HG02642 (cell line): ENCODE data around the gene NDNF.

Experiments used
- ATAC-seq: cut with Tn5 transposase; IDR thresholded peaks from one replicate; pipeline ENCODE4 v1.9.1; 2021; ENCODE audit warnings: mild to moderate bottlenecking; ENCODE audit not compliant: unreplicated experiment, poor library complexity

Gene NDNF

DNA sequence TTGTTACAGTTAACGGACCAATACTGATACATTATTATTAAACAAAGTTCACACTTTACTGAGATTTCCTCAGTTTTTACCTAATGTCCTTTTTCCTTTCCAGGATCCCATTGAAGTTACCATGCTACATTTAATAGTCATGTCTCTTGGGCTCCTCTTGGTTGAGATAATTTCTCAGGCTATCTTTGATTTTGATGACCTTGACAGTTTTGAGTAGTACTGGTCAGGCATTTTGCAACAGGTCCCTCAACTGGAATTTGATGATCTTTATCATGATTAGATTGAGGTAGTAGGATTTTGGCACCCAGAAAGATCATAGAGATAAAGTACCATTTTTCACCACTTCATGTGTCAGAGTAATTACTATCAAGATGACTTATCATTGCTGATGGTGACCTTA, 53.8 kb downstream of the NDNF start:
- ATAC-seq: no peak

DNA sequence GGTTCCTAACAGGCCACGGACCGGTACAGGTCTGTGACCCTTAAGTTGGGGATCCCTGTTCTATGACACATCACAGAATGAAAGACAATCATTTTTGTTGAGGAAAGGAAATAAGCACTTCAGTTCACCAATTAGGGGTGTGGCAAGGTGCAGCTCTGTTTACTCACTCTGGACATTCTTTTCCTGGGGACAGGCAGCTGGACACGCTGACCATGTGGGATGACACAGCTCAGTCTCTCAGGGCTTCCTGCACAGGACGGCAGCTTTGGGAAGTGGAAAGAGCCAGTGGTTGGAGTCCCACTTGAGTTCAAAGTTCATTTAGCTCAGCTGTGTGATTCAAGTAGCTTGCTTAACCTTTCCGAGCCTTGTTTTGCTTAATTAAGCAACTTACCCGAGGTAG, 55.7 kb downstream of the NDNF start:
- ATAC-seq: no peak

DNA sequence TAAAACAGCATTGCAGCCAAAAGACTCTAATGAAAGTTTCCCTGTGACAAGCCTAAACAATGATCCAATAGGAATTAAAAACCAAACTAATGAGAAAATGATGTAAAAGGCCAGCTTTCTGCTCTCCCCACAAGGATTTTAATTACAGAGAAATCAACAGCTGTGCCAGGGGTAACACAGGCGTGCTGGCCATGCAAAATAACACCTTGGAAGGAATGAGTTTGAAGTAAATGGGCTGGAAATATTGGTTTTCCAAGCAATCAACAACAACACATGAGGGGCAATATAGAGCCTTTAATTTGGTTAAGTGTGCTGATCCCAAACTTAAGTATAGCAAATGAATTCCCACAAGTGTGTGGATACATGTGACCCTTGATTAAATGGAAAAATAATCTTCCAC, 56.9 kb downstream of the NDNF start:
- no peak for ATAC-seq

DNA sequence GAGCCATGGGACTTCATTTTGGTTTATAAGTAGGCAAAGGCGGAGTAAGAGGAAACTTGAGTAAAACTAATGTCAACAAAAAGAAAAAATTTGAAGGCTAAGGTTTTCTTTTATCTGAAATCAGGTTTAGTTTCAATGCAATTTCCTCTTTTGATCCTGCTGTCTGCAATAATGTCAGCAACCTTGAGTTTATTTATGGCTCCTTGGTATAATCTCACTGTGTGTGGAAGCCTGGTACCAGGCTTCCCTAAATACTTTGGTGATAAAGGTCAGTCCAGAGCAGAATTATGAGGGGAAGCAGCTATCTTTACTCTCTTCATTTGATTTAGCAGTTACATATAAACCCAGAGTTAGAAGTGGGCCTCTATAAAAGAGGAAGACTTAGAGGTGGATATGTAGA, 57.8 kb downstream of the NDNF start:
- no peak for ATAC-seq

DNA sequence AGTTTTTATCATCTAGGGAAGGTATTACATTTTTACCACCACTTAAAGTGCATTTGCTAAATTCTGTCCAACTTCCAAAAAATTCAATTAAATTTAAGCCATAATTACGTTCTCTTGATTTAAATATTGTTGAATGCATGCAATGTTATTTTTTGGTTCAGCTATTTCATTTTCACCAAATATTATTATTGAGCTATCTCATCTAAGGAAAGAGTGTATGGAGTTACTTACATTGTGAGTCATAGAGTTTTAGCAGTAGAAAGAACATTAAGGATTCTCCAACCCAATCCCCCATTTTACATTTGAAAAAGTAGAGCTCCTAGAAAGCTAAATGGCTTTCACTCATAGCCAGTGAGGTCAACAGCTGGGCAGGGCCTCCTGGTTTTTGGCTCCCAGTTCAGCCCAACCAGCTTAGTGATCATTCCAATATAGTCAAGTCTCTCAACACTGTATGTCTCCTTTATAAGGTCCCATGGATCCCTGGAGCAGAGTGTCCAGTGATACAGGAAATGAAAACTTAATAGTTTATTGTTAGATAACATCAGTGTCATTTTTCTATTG, 60.5 kb downstream of the NDNF start:
- ATAC-seq: no peak

DNA sequence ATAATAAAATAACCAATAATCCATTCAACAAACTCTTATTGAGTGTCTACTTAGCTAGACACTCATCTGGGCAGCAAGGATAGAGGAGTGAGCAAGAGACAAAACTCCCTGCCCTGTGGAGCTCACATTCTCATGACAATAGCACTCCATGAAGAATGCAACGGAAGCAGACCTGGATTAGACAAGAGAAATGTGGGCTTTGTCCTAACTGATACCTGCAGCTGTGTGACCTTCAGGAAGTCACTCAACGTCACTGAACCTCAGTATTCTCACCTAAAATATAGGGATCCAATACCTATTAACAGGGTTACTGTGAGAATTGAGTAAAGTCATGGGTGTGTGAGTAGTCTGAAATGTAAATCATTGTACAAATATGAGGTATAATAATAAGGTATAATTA, 61.2 kb downstream of the NDNF start:
- no peak for ATAC-seq

DNA sequence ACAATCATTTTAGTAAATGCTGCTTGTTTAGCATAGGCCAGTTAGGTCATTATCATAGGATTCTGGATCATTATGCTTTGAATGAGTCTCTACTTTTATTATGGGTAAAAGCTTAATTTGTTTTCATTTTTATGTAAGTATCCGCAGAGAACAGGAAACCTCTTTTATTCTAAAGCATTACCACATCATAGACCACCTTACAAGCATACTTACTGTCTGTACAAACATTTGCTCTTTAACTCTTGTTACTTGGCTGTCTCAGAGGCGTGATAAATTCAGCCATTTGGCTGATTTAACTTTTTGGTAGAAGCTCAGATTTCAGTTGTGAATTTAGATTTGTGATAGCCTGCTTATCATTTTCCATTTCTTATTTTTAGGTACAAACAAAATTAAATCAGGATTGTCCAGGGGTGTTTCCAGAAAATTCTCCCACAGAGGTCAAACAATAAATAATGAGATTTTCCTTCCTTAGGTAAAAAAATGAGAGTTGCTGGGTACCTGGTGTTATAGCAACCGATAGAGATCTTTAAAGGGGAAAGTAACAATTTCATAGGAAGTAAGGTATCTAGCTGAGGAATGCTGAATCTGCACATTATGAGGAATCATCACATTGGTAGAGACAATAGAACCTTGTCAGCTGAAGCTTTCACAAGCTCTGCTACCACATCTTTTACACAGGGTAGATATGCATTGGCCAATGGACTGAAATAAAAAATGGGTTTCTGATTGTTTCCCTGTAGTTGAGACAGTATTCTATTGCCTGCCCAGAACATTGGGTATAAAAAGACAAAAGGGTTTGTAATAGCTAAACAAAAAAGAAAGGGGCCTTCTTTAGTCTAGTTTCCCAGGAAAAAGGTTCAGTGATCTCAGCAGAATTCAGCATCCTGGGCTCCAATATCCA, 62.5 kb downstream of the NDNF start:
- ATAC-seq: no peak

DNA sequence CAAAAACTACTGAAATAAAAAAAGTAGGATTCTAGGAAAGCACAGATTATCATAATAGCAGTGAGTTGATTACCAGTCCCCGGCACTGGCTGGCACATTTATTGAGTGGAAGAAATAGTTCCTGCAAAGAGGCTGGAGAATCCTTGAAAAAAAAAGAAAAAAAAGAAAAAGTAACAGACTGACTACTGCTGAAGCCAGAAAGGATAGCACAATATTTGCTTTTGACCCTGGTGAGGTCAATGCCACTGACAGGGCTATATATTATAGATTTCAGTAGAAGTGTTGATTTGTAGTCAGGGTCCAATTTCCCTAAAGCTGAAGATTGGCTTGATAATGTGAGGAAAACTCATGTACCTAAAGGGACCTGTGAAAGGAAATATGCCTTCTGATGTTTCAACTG, 64.7 kb downstream of the NDNF start:
- ATAC-seq: no peak

DNA sequence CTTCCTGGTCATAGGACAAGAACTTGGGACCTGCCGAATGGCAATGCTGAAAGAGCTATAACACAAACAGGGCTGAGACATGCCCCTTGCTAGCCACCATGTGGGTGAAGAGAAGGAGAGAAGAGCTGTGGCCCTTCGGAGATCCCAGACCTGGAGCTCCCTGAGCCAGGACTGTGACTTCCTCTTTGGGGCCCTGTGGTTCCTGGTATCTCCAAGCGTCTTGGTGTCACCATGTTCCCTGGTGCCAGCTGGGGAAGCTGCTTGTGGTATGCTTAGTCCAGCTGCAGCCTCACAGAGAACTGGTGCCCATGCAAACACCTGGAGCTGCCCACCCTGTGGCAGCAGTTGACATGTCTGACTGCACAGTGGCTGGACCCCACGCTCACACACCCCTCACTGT, 68.5 kb downstream of the NDNF start:
- no peak for ATAC-seq

DNA sequence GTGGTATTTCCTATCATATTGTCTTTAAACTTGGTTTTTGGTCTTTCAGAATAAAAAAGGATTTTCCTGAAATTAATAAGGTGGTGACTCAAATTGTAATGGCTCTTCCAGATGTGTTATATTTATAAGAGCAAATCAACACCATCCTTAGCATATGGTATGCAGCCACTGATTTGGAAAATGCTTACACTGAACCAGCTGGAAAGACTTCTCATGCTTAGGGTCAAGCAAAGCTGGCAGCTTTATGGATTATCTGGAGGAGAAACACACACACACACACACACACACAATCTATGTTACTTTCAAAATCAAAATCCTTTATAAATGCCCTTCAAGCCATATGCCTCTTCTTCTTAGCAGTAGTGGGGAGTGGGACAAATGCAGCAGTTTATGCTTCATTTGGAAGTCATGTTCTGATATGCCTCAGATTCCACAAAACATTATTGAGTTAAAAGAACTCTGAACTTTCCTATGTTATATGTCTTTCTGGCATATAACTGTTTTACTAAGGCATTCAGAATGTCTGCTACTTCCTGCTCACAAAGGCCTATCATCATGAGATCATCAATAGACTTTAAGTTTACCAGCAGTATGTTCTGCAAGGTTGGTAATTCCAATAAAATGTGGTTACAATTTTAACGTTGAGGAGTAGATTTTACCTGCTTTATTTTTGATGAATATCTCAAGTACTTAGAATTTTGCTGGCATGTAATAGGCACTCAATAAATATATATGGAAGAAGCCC, 76.9 kb downstream of the NDNF start:
- no peak for ATAC-seq

DNA sequence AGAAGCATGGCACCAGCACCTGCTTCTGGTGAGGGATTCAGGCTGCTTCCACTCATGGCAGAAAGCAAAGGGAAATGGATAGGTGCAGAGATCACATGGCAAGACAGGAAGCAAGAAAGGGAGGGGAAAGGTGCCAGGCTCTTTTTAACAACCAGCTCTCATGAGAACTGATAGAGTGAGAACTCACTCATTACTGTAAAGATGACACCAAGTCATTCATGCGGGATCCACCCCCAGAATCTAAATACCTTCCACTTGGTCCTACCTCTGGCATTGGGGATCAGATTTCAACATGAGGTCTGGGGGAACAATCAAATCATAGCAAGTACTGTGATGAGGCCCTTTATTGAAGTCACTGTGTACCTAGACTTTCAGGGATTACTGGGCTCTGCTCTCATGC, 77.8 kb downstream of the NDNF start:
- ATAC-seq: no peak

DNA sequence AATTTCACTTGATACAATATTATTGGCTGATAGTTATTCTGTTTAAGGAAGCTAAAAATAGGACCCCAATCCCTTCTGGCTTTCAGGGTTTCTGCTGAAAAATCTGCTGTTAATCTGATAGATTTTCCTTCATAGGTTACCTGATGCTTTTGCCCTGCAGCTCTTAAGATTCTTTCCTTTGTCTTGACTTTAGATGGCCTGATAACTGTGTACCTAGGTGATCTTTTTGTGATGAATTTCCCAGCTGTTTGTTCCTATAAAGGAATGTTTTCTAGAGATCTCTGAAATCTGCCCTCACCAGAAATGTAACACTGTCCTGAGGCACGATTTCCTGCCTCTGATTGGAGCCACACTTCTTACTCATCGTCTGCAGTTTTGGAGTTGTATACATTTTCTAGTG, 80.5 kb downstream of the NDNF start:
- no peak for ATAC-seq

DNA sequence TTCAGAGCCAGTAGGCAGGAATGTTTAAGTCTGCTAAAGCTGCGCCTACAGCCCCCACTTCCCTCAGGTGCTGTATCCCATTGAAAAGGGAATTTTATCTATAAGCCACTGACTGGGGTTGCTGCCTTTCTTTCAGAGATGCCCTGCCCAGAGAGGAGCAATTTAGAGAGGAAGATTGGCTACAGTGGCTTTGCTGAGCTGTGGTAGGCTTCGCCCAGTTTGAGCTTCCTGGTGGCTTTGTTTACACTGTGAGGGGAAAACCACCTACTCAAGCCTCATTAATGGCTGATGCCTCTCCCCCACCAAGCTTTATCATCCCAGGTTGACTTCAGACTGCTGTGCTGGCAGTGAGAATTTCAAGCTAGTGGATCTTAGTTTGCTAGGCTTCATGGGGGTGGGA, 82.1 kb downstream of the NDNF start:
- ATAC-seq: no peak
